Hindlimb muscle (tissue), 1 donor: Measurements from ENCODE around the gene OS9. TPM values are rescaled to one million over a fixed set of nuclear protein-coding genes. Genes with fewer than 3 reads are reported as not detected.

Experiments used
- DNase-seq: peaks from one replicate; pipeline ENCODE4 v3.0.0-alpha.2; 2013
- polyA plus RNA-seq: library from polyadenylated mRNA; unstranded; fragments of 120-200 nt; gene quantifications from one replicate; pipeline ENCODE4 v1.2.1, GENCODE V29; 2013; ENCODE audit not compliant: insufficient read length

OS9 gene
- polyA plus RNA-seq, 1 donor: 118 TPM

- no peak for DNase-seq
These were observed 43.8 kb downstream of the OS9 start for GRCh38 chr12:57737467-57738460.

DNA sequence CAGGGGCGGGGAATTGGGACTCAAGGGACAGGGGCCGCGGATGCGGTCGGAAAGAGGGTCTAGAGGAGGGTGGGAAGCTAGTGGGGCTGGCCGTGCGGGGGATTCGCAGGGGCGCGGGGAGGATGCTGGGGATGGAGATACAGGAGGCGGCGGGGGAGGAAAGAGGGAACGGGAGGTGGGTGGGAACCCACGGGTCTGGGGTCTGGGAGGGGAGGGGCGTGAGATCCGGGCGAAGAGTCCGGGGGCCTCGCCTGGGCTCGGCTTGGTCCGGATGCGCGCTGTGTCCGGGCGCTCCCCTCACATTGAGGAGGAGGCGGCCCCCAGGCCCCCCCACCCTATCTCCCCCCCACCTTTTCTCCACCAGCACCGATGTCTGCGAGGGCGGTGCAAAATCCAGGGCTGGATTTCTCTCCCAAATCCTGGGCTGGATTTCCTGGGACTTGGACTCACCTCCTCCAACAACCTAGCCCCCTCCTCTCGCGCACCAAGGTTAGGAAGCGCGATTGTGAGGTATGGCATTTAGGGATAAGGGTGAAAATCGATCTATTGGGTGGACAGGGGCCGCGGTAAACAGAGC lies 44.8 kb downstream of the OS9 start, which contains the start of gene AGAP2:
TSS of gene AGAP2 (minus strand) at position 82 of the 577 bp plus-strand sequence. CDS start 496 bp downstream, outside the sequence.
- DNase-seq: no peak

DNA sequence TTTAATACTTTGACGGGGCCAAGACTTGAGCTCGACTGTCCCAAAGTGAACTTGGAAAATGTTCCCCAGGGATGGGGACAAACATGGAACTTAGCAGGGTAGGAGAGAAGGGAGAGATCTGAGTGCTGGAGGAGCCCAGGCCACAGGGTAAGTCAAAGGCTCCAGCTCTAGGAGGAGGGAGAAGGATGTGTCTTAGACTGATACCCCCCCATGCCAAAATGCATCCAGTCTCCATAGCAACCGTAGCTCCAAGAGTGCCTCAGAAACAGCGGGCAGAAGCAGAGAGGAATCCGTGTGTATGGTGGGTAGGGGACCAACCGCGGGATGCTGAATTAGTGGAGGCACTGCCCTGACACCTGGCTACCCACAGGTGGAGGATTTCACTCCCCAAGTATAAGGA lies 45.5 kb downstream of the OS9 start:
- no peak for DNase-seq

DNA sequence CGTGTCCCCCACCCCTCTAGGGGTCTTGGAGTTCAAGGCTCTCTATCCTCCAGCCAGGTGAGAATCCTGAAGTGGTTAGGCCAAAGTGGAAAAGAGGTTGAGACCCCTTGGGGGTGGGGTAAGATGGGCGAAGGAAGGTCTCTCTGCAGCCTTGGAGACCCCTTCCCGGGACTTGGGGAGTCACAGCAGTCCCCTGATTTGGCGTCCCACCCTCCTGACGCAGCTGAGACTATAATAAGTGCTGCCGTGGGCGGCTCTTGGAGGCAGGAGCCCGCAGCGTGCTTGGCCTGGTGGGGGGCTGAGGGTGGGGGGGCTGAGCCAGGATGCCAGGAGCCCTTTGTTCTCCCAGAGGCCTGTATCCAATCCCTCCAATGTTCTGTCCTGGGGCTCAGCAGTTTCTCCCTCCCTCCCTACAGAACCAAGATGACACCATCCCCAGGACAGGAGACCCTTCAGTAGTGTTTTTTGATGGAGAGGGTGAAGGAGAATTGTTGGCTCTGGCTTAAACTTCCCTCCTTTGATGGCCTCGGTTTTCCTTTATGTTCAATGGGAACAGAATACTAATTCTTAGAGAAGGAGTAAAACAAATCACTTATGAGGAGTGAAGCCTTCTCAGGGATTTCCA lies 46.1 kb downstream of the OS9 start:
- DNase-seq: no peak

GRCh38 chr12:57740656-57741412 lies 46.9 kb downstream of the OS9 start:
- DNase-seq: no peak

DNA sequence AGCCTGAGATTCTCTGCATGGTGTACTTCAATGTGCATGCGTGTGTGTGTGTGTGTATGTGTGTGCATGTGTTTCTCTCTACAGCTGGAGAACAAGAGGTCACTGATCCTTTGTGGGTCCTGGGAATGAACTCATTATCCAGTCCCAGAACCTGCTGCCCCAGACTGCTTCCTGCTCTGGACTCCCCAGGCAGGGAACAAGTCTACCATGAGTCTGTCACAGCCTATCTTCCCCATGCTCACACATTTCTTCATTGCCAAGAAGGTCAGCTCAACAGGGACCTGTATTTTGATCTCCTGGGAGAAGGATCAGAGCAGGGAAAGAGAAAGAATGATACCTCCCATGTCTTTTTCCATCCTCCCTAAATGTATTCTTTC lies 47.5 kb downstream of the OS9 start:
- DNase-seq: no peak

GRCh38 chr12:57741844-57742738 lies 48.2 kb downstream of the OS9 start:
- DNase-seq: no peak

DNA sequence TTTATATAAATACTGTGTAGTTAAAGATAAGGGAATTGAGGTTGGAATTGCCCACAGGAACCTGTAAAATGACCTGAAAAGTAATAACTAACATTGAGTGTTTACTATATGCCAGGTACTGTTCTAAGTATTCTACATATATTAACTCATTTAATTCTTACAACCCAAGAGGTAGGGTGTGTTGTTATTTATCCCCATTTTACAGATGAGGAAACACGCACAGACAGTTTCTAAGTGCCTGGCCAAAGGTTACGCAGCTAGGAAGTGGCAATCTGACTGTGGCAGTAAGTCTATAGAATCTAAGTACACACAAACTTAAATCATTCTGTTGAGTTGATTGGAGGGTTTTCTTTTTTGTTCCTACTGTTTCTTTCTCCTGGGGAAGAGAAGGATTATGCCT lies 49.8 kb downstream of the OS9 start:
- no peak for DNase-seq

DNA sequence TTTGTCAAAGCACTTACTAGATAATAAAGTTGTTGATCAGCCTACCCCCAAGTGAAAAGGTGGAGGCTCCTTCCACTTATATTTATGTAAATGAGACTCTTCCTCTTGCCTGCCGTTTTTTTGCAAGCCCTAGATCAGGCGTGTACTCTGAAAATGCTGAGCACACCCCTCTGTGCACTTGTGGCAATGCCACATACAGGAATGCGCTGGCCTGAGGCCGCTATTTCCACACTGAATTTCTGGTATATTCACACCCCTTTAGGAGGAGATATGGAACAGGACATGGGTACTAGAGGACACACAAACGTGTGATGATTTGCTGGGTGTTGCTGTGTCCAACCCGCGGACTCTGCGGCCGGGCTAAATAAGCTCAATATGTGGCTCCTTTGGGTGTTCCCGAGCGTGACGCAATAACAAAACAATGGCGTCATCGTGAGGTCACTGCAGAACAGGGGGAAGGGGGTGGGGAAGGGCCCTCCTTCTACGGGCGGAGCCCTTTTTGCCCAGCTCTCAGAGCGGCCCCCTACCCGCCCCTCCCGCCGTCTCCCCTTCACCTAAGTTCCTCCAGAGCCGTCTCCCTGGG lies 50.4 kb downstream of the OS9 start:
- DNase-seq: no peak

DNA sequence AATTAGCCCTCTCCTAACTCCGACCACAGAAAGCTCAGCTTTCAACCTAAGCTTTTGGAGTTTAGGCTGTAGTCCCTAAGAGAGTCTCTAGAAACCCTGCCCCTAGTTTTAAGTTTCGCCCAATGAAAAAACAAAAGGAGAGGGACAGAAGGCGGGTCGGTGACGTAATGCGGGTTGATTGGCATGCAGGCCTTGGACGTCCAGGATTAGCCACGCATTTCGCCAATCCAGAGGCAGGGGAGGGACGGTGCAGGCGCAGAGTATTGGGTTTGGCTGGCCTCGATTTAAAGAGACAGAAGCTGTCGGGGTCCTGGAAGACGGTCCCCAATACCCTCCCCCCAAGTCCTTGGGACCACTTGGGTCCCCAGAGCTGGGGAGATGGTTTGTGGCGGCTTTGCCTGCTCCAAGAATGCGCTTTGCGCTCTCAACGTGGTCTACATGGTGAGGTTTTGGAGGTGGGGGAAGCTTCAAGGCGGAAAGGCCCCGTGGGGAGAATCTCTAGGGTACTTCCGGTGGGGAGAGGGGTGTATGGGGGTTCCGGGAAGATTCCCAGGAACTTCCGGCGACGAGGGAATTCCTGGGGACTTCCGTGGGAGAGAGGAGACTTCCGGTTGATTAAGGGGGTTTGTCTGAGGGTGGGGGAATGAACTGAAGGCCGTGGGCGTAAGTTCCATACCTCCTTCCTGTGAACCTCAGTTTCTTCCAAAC lies 51.0 kb downstream of the OS9 start, which contains the start of gene TSPAN31:
TSS of gene TSPAN31 (plus strand) at position 263 of the 708 bp plus-strand sequence. CDS start at position 379, 116 bp downstream.
- DNase-seq: peak; percentile 99

- no peak for DNase-seq
These were observed 51.6 kb downstream of the OS9 start for GRCh38 chr12:57745485-57745881.

DNA sequence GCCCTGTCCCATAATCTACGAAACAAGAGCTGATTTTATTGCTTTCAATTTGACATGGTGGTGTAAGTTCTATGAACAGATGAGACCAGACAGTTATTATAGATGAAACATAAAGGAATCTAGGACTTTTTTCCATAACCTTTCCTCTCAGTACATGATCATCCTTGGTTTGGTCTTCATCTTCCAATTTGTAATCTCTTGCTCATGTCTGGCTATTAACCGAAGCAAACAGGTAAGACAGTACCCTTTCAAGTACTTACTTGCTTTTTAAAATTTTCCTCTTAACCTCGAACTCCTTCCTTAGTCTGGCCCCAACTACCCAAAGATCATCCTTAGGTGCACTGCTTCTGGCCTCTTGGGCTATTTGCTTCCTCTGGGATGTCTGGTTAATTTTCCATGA lies 52.1 kb downstream of the OS9 start:
- DNase-seq: no peak

GRCh38 chr12:57749061-57749460 lies 55.1 kb downstream of the OS9 start:
- DNase-seq: no peak

GRCh38 chr12:57750561-57751431 lies 56.9 kb downstream of the OS9 start:
- no peak for DNase-seq

DNA sequence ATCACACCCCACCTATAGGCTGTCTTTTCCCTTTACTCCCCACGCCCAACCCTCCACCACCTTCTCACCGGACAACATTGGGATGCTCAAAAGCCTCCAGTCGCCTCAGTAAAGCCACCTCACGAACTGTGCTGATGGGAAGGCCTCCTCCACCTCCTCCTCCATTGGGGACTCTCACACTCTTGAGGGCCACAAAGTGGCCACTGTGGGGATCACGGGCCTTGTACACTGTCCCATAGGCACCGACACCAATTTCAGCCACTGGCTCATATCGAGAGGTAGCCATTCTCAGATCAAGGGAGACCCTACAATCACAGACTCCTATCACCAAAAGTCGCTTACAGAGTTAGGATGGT lies 57.5 kb downstream of the OS9 start:
- no peak for DNase-seq

DNA sequence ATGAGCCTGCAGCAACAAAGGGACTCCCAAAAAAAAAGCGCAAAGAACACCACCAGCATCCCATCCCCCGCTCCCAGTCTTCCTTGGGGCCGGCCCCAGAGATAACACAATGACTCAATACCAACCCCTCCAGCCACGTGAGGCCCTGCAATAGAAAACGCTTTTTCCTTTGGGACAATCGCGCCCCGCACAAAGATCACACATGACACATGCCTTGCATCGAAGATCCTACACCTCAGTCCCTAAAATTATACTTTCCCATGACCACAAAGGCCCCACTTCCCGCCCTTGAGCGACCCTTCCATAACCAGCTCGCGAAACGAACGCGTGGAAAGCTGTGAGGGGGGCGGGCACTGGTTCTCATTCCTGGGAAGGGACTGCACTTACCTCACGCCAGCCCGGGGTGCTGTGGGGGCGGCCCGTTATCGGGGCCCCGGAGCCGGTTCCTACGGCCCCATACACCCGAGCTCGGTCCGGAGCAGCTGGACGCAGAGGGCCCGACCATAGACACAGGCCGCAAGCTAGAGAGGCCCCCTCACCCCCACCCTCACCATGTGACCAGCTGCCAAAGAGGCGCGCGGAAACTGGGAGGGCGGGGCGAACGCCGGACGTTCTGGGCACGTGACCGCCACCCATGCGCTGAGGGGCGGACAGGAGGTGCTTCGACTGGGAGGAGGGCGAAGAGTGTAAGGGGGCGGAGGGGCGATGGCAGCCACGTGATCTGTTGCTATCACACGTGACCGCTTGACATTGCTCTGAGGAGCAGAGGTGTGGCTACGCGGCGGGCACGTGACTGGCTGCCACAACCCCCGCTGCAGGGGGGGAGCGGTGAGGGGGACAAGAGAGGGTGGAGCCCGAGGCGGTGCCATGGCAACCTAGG lies 58.1 kb downstream of the OS9 start, which contains the start of gene CDK4:
TSS of gene CDK4 (minus strand) at position 523 of the 880 bp plus-strand sequence. CDS start 593 bp downstream, outside the sequence.
- peak; percentile 99 for DNase-seq

GRCh38 chr12:57752668-57753000 lies 58.7 kb downstream of the OS9 start:
- no peak for DNase-seq

DNA sequence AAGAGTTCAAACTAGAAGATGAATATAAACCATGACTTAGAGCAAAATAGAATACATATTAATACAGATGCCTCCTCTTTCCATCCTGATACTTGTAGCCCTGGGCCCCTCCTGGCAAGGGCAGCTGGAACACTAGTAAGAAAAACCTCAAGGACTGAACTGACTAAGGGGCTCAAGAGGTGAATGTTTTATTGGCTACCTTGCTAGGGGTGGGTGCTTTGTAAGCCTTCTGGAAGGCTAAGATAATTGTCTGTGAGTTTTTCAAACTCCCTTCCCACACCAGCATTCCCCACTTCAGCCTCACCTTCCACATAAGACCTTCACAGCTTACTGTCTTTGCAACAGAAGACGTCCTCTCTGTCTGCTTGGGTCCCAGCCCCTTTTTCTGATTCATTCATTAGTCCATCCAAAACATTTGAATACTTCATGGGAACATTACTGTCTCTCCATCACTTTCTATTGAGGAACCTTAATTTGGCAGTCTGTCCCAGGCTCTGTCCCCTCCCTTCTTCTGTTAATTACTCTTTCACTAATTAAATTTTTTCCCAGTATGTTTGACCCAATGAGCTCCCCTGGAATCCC lies 59.9 kb downstream of the OS9 start:
- no peak for DNase-seq
